Endodermal cell (in vitro differentiated cells): ENCODE data around the gene BZW2. TPM values are rescaled to one million over a fixed set of nuclear protein-coding genes. Genes with fewer than 3 reads are reported as not detected.

Experiments used
- DNase-seq: peaks from one replicate; pipeline ENCODE4 v3.0.0-alpha.2; 2017
- H3K27ac ChIP-seq: 2 replicates; pipeline ENCODE4 v1.5.1; 2013; ENCODE audit warnings: mild to moderate bottlenecking, low read depth, low read length, moderate library complexity
- H3K27me3 ChIP-seq: 2 replicates; pipeline ENCODE4 v1.6.1; 2013; ENCODE audit warnings: mild to moderate bottlenecking, low read length, moderate library complexity; ENCODE audit not compliant: insufficient read depth, control insufficient read depth, poor library complexity, severe bottlenecking
- H3K36me3 ChIP-seq: 2 replicates; pipeline ENCODE4 v1.7.0; 2013; ENCODE audit warnings: mild to moderate bottlenecking, low read length, moderate library complexity; ENCODE audit not compliant: control insufficient read depth, insufficient read depth
- H3K4me1 ChIP-seq: one replicate; pipeline ENCODE4 v1.7.0; 2013; ENCODE audit warnings: low read length; ENCODE audit not compliant: control insufficient read depth, insufficient read depth
- H3K4me3 ChIP-seq: 2 replicates; pipeline ENCODE4 v1.5.1; 2013; ENCODE audit warnings: mild to moderate bottlenecking, low read length, moderate library complexity
- H3K9ac ChIP-seq: 2 replicates; pipeline ENCODE4 v1.6.1; 2013; ENCODE audit warnings: mild to moderate bottlenecking, low read length, moderate library complexity; ENCODE audit not compliant: poor library complexity, severe bottlenecking; ENCODE audit errors: extremely low read depth
- H3K9me3 ChIP-seq: 2 replicates; pipeline ENCODE4 v1.6.1; 2013; ENCODE audit warnings: mild to moderate bottlenecking, low read length, moderate library complexity; ENCODE audit not compliant: control insufficient read depth
- H3K27ac Mint-ChIP-seq: 2 replicates; pipeline ENCODE4 v1.8.0; 2020; ENCODE audit warnings: mixed read lengths
- H3K27me3 Mint-ChIP-seq: 2 replicates; pipeline ENCODE4 v1.8.0; 2021; ENCODE audit warnings: mild to moderate bottlenecking, mixed read lengths; ENCODE audit not compliant: insufficient read depth
- H3K36me3 Mint-ChIP-seq: 2 replicates; pipeline ENCODE4 v1.8.0; 2020; ENCODE audit warnings: low read depth, mixed read lengths
- H3K4me1 Mint-ChIP-seq: 2 replicates; pipeline ENCODE4 v1.8.0; 2020; ENCODE audit warnings: mixed read lengths
- H3K4me3 Mint-ChIP-seq: 2 replicates; pipeline ENCODE4 v1.8.0; 2020; ENCODE audit warnings: mild to moderate bottlenecking, moderate library complexity, mixed read lengths
- H3K9me3 Mint-ChIP-seq: 2 replicates; pipeline ENCODE4 v1.8.0; 2020; ENCODE audit warnings: mild to moderate bottlenecking, mixed read lengths
- CTCF ChIP-seq: fragments of 200-600 bp; sonication (generic); conservative IDR thresholded peaks from 2 replicates; pipeline ENCODE4 v1.5.0; 2021; ENCODE audit warnings: antibody characterized with exemption, mild to moderate bottlenecking
- WGBS, 2 experiments: methylation state at CpG; one replicate each; pipeline versions ENCODE4 v1.1.5 to v1.1.7; 2013; ENCODE audit warnings: missing lambda C conversion rate in 2 of 2, mixed read lengths in 1 of 2; ENCODE audit not compliant: insufficient coverage in 1 of 2, insufficient read length in 1 of 2; 5-methylcytosine and 5-hydroxymethylcytosine counted together
- total RNA-seq, 2 donors: library from RNA; stranded (reverse); fragmentation: NEBNext Ultra II Directional in 1 of 2; extraction: Animal tissue kit (Norgen Biotek cat#: 25700) in 1 of 2; gene quantifications; 2 replicates in 1 of 2; 3 replicates in 1 of 2; pipeline ENCODE4 v1.2.1, GENCODE V29; 2021

The BZW2 gene
- total RNA-seq, 2 donors from 2014 or later = 75.1 to 87.7 TPM

GRCh38 chr7:16619979-16620408, 26.0 kb upstream of the BZW2 start:
- no peak overlapping the region for H3K4me3 ChIP-seq
- DNase-seq = no peak
- Mint-ChIP-seq H3K27me3 (no peaks in the 10 kb centered on the region), H3K4me1 (peaks cover 8% of the 10 kb centered on the region), H3K27ac (no peak overlapping the region), H3K4me3 (no peak overlapping the region), H3K36me3 (peaks cover 65% of the 10 kb centered on the region), H3K9me3 (no peaks in the 10 kb centered on the region)
- no peaks in the 10 kb centered on the region for H3K9me3 ChIP-seq
- H3K4me1 ChIP-seq = no peaks in the 10 kb centered on the region
- no peak overlapping the region for H3K9ac ChIP-seq
- WGBS, 2 experiments = 95 to 100% methylated on average over 1 to 2 of the region's 2 CpGs
- no peak for TF ChIP-seq CTCF
- H3K27me3 ChIP-seq = no peaks in the 10 kb centered on the region
- no peak overlapping the region for H3K27ac ChIP-seq
- H3K36me3 ChIP-seq = peaks cover 62% of the 10 kb centered on the region

- Mint-ChIP-seq H3K9me3 (no peaks in the 10 kb centered on the region), H3K27ac (no peak overlapping the region), H3K36me3 (peaks cover 33% of the 10 kb centered on the region), H3K4me3 (no peak overlapping the region), H3K4me1 (peaks cover 11% of the 10 kb centered on the region), H3K27me3 (no peaks in the 10 kb centered on the region)
- H3K27me3 ChIP-seq = no peaks in the 10 kb centered on the region
- H3K4me3 ChIP-seq = no peak overlapping the region
- no peak overlapping the region for H3K27ac ChIP-seq
- 61 to 100% methylated on average over 1 to 2 of the region's 2 CpGs for WGBS, 2 experiments
- no peak overlapping the region for H3K9ac ChIP-seq
- DNase-seq = no peak
- TF ChIP-seq CTCF = no peak
- no peaks in the 10 kb centered on the region for H3K9me3 ChIP-seq
- H3K36me3 ChIP-seq = peaks cover 34% of the 10 kb centered on the region
- H3K4me1 ChIP-seq = no peaks in the 10 kb centered on the region
Measured at GRCh38 chr7:16626388-16626787, 19.6 kb upstream of the BZW2 start.

GRCh38 chr7:16627236-16627635, 18.7 kb upstream of the BZW2 start:
- Histone ChIP-seq H3K4me3 (no peak overlapping the region), H3K9me3 (no peaks in the 10 kb centered on the region), H3K9ac (no peak overlapping the region), H3K27ac (no peak overlapping the region), H3K4me1 (no peaks in the 10 kb centered on the region), H3K27me3 (no peaks in the 10 kb centered on the region), H3K36me3 (peaks cover 37% of the 10 kb centered on the region)
- no peak overlapping the region for H3K4me3 Mint-ChIP-seq
- TF ChIP-seq CTCF = no peak
- H3K4me1 Mint-ChIP-seq = peaks cover 11% of the 10 kb centered on the region
- peaks cover 31% of the 10 kb centered on the region for H3K36me3 Mint-ChIP-seq
- no peak for DNase-seq
- WGBS, 2 experiments = 100% methylated on average over 1 of the region's 2 CpGs; no CpG with 5 or more reads in 1 of the 2 experiments
- no peak overlapping the region for H3K27ac Mint-ChIP-seq
- H3K27me3 Mint-ChIP-seq = no peaks in the 10 kb centered on the region
- no peaks in the 10 kb centered on the region for H3K9me3 Mint-ChIP-seq
